ENCODE data around the gene FOXS1.

GRCh38 chr20:31818376-31818908 is 27.0 kb downstream of the FOXS1 start:
- no peak for TF ChIP-seq POLR2A (IDR thresholded peaks at IDR 0.05)
- no peak for TF ChIP-seq CTCF (IDR thresholded peaks at IDR 0.05)
